Transverse colon (tissue), 4 donors: Measurements from ENCODE around the gene PLA2G5.

Source experiments
- EP300 ChIP-seq: sonication (generic); formaldehyde crosslinking; IDR thresholded peaks from one replicate; pipeline ENCODE4 v1.6.1; 2017; ENCODE audit warnings: antibody characterized with exemption, low read depth
- POLR2A ChIP-seq: fragments of 450-650 bp; IDR thresholded peaks from one replicate; pipeline ENCODE4 v1.6.1; 2016; ENCODE audit warnings: antibody characterized with exemption, mild to moderate bottlenecking, moderate library complexity
- POLR2AphosphoS5 ChIP-seq, 3 donors: sonication (generic); formaldehyde crosslinking; IDR thresholded peaks; one replicate each; pipeline ENCODE4 v1.6.1; 2016; ENCODE audit warnings: antibody characterized with exemption in 3 of 3
- TF ChIP-seq, protein P1 (sequence below), 5 experiments: fragments of 200-600 bp in 3 of 5; fragments of 450-650 bp in 2 of 5; sonication (generic) in 3 of 5; IDR thresholded peaks; 1 replicate in 2 of 5; 2 replicates in 3 of 5; pipeline ENCODE4 v1.5.1; 2016 to 2017; ENCODE audit warnings: antibody characterized with exemption in 5 of 5, inconsistent platforms in 3 of 5, mild to moderate bottlenecking in 2 of 5, moderate library complexity in 1 of 5

- TF ChIP-seq POLR2AphosphoS5 (IDR thresholded peaks at IDR 0.05) (no peak), POLR2A (no peak), EP300 (no peak)
- TF ChIP-seq, protein P1, sequence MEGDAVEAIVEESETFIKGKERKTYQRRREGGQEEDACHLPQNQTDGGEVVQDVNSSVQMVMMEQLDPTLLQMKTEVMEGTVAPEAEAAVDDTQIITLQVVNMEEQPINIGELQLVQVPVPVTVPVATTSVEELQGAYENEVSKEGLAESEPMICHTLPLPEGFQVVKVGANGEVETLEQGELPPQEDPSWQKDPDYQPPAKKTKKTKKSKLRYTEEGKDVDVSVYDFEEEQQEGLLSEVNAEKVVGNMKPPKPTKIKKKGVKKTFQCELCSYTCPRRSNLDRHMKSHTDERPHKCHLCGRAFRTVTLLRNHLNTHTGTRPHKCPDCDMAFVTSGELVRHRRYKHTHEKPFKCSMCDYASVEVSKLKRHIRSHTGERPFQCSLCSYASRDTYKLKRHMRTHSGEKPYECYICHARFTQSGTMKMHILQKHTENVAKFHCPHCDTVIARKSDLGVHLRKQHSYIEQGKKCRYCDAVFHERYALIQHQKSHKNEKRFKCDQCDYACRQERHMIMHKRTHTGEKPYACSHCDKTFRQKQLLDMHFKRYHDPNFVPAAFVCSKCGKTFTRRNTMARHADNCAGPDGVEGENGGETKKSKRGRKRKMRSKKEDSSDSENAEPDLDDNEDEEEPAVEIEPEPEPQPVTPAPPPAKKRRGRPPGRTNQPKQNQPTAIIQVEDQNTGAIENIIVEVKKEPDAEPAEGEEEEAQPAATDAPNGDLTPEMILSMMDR (IDR thresholded peaks at IDR 0.05) = no peak
These were observed 29.5 kb downstream of the PLA2G5 start for GRCh38 chr1:20099533-20099932.
